Ishikawa (cell line): ENCODE data around the gene MZB1.

ENCODE experiments used
- CEBPB ChIP-seq: IDR thresholded peaks from 2 replicates; pipeline ENCODE4 v1.6.1; 2012
- CREB1 ChIP-seq: IDR thresholded peaks from 2 replicates; pipeline ENCODE4 v1.6.1; 2012; ENCODE audit warnings: low read depth
- EGR1 ChIP-seq: IDR thresholded peaks from 2 replicates; pipeline ENCODE4 v1.6.1; 2012
- EP300 ChIP-seq: IDR thresholded peaks from 2 replicates; pipeline ENCODE4 v1.6.1; 2012; ENCODE audit warnings: borderline replicate concordance
- FOXM1 ChIP-seq: IDR thresholded peaks from 2 replicates; pipeline ENCODE4 v1.6.1; 2012; ENCODE audit warnings: low read depth, borderline replicate concordance
- NFIC ChIP-seq: IDR thresholded peaks from 2 replicates; pipeline ENCODE4 v1.6.1; 2012
- RAD21 ChIP-seq: IDR thresholded peaks from 2 replicates; pipeline ENCODE4 v1.6.1; 2012; ENCODE audit warnings: low read depth
- TAF1 ChIP-seq: IDR thresholded peaks from 2 replicates; pipeline ENCODE4 v1.6.1; 2012; ENCODE audit warnings: low read depth, mild to moderate bottlenecking
- TCF12 ChIP-seq: IDR thresholded peaks from 2 replicates; pipeline ENCODE4 v1.6.1; 2012; ENCODE audit warnings: low read depth
- TEAD4 ChIP-seq: IDR thresholded peaks from 2 replicates; pipeline ENCODE4 v1.6.1; 2012
- YY1 ChIP-seq: IDR thresholded peaks from 2 replicates; pipeline ENCODE4 v1.6.1; 2012; ENCODE audit warnings: low read depth
- ZBTB7A ChIP-seq: IDR thresholded peaks from 2 replicates; pipeline ENCODE4 v1.6.1; 2012; ENCODE audit warnings: low read depth
- TF ChIP-seq, protein P1 (sequence below): IDR thresholded peaks from 2 replicates; pipeline ENCODE4 v1.6.1; 2012
- TF ChIP-seq, protein P2 (sequence below): IDR thresholded peaks from 2 replicates; pipeline ENCODE4 v1.6.1; 2012; ENCODE audit warnings: low read depth, mild to moderate bottlenecking
- TF ChIP-seq, protein P3 (sequence below): IDR thresholded peaks from 2 replicates; pipeline ENCODE4 v1.6.1; 2012

Gene MZB1

DNA sequence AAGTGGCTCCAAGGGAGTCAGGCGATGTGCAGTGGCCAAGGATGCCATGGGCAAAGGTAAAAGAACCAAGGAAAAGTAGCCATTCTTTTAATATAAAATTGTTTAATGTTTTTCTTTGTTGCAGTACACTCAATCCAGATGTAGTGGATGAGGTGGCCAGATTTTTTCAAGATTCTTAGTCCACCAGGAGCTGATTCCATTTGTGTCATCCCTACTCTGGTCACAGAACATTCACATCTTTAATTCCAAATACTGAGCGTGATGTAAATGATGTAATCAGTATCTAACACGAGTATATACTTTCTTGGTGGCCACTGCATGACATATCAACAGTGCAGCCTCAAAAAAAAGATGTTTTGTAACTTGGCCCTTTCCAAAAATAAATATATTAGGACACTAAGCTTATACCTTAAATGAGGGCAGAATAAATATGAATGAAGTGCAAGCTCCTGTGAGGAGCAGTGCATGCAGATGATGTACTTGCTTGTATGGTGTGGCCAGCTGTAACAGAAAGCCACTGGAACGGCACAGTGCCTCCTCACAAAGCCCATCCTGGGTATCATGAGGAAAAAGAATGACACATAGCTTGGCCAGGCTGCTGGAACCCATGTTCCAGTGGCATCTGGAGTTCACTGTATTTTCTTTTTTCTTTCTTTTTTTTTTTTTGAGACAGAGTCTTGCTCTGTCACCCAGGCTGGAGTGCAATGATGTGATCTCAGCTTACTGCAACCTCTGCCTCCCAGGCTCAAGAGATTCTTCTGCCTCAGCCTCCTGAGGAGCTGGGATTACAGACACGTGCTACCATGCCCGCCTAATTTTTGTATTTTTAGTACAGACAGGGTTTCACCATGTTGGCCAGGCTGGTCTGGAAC is 20.6 kb upstream of the MZB1 start:
- TF ChIP-seq EP300, result no peak
- TF ChIP-seq NFIC, result no peak

DNA sequence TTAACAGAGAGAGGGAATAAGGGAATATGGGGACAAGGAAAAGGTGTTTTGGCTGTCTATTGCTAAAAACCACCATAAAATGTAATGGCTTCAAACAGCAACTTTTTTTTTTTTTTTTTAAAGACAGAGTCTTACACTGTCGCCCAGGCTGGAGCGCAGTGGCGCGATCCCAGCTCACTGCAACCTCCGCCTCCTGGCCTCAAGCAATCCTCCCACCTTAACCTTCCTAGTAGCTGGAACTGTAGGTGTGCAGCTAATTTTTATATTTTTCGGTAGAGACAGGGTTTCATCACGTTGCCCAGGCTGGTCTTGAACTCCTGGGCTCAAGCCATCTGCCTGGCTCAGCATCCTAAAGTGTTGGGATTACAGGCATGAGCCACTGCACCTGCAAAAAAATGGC is 18.5 kb upstream of the MZB1 start:
- TF ChIP-seq EGR1 (no peak), TCF12 (no peak), FOXM1 (no peak), TEAD4 (no peak), CEBPB (no peak), TAF1 (no peak), YY1 (no peak), ZBTB7A (no peak), NFIC (no peak), CREB1 (no peak), EP300 (no peak), RAD21 (no peak)
- TF ChIP-seq, protein P1, sequence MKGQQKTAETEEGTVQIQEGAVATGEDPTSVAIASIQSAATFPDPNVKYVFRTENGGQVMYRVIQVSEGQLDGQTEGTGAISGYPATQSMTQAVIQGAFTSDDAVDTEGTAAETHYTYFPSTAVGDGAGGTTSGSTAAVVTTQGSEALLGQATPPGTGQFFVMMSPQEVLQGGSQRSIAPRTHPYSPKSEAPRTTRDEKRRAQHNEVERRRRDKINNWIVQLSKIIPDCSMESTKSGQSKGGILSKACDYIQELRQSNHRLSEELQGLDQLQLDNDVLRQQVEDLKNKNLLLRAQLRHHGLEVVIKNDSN, result no peak
- TF ChIP-seq, protein P2, sequence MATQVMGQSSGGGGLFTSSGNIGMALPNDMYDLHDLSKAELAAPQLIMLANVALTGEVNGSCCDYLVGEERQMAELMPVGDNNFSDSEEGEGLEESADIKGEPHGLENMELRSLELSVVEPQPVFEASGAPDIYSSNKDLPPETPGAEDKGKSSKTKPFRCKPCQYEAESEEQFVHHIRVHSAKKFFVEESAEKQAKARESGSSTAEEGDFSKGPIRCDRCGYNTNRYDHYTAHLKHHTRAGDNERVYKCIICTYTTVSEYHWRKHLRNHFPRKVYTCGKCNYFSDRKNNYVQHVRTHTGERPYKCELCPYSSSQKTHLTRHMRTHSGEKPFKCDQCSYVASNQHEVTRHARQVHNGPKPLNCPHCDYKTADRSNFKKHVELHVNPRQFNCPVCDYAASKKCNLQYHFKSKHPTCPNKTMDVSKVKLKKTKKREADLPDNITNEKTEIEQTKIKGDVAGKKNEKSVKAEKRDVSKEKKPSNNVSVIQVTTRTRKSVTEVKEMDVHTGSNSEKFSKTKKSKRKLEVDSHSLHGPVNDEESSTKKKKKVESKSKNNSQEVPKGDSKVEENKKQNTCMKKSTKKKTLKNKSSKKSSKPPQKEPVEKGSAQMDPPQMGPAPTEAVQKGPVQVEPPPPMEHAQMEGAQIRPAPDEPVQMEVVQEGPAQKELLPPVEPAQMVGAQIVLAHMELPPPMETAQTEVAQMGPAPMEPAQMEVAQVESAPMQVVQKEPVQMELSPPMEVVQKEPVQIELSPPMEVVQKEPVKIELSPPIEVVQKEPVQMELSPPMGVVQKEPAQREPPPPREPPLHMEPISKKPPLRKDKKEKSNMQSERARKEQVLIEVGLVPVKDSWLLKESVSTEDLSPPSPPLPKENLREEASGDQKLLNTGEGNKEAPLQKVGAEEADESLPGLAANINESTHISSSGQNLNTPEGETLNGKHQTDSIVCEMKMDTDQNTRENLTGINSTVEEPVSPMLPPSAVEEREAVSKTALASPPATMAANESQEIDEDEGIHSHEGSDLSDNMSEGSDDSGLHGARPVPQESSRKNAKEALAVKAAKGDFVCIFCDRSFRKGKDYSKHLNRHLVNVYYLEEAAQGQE, result no peak
- TF ChIP-seq, protein P3, sequence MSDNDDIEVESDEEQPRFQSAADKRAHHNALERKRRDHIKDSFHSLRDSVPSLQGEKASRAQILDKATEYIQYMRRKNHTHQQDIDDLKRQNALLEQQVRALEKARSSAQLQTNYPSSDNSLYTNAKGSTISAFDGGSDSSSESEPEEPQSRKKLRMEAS, result no peak

DNA sequence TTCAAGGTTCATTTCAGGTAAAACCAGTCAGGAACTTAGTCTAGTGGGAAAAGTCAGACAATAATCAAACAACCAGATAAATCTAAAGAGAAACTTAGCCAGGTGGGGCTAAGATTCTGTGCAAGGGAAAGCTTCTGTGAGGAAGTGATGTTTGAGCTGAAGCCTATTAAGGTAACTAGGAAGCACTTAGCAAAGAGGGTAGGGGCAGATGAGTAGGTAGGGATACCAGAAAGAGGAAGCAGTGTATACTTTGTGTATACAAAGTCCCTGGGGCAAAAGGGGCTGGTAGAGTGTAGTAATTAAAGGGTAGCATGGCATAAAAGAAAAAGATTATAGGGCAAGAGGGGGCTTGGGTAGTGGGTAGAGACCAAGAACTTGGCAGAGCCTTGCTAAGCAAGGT is 17.8 kb upstream of the MZB1 start:
- TF ChIP-seq CREB1 (no peak), TEAD4 (no peak), TAF1 (no peak), RAD21 (no peak), CEBPB (no peak)
- TF ChIP-seq, protein P2, result no peak
- TF ChIP-seq, protein P1, result no peak

DNA sequence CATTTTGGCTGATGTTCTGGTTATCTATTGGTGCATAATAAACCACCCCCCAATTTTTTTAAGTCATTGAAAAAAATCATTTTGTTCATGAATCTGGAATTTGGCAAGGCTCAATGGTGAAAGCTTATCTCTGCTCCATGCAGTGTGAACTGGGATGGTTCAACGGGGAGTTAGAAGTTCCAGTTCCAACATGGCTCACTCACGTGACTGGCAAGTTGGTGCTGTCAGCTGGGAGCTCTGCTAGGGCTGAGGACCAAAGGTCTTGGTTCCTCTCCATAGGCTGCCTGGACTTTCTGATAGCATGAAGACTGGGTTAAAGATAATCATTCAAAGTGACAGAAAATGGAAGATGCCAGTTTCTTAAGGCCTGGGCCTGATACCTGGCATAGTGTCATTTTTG is 17.2 kb upstream of the MZB1 start:
- TF ChIP-seq TCF12 (no peak), YY1 (no peak)
- TF ChIP-seq, protein P2, result no peak

DNA sequence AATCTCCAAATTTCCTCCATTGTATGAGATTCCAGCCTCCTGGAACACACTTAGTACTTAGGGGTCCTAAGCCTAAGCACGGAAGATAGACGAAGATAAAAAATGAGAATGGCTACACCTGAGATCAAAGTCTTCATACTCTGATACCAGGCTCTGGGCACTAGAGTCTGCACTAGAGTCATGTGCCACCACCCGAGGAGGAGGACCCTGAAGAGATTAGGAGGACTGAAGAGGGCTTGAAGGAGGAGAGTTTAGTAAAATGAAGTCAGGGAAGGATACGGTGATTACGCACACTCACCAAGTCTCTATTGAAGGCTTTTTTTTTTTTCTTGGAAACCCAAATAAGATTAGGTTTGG is 14.7 kb upstream of the MZB1 start:
- TF ChIP-seq NFIC (no peak), TAF1 (no peak), CEBPB (no peak), TCF12 (no peak), TEAD4 (no peak), EP300 (no peak)
- TF ChIP-seq, protein P2, result no peak
- TF ChIP-seq, protein P1, result no peak
- TF ChIP-seq, protein P3, result no peak
